ENCODE measurements around the gene SLITRK4.

Gene SLITRK4

GRCh38 chrX:143635915-143636314 lies at the start of gene SLITRK4:
Gene SLITRK4 (minus strand): TSS chrX:143636101. CDS start chrX:143631108, 4,993 bp downstream.
- no peak for DNase-seq (ENCODE audit: low read depth in 4 of 4, low spot score in 1 of 4)

GRCh38 chrX:143683486-143683885 lies 47.6 kb upstream of the SLITRK4 start:
- no peak for DNase-seq (ENCODE audit: low read depth in 4 of 4, low spot score in 1 of 4)

GRCh38 chrX:143674926-143675325 lies 39.0 kb upstream of the SLITRK4 start:
- DNase-seq (ENCODE audit: low read depth in 4 of 4, low spot score in 1 of 4), result no peak

GRCh38 chrX:143669395-143669794 lies 33.5 kb upstream of the SLITRK4 start:
- DNase-seq (ENCODE audit: low read depth in 4 of 4, low spot score in 1 of 4), result no peak

- DNase-seq (ENCODE audit: low read depth in 4 of 4, low spot score in 1 of 4), result no peak
These were observed 28.4 kb upstream of the SLITRK4 start for GRCh38 chrX:143664302-143664701.

GRCh38 chrX:143663755-143664154 lies 27.9 kb upstream of the SLITRK4 start:
- no peak for DNase-seq (ENCODE audit: low read depth in 4 of 4, low spot score in 1 of 4)

GRCh38 chrX:143661286-143661685 lies 25.4 kb upstream of the SLITRK4 start:
- no peak for DNase-seq (ENCODE audit: low read depth in 4 of 4, low spot score in 1 of 4)

GRCh38 chrX:143648705-143649104 lies 12.8 kb upstream of the SLITRK4 start:
- no peak for DNase-seq (ENCODE audit: low read depth in 4 of 4, low spot score in 1 of 4)

GRCh38 chrX:143642426-143642825 lies 6.5 kb upstream of the SLITRK4 start:
- DNase-seq (ENCODE audit: low read depth in 4 of 4, low spot score in 1 of 4), result no peak

GRCh38 chrX:143636831-143637230 lies 930 bp upstream of the SLITRK4 start:
- no peak for DNase-seq (ENCODE audit: low read depth in 4 of 4, low spot score in 1 of 4)

- no peak for DNase-seq (ENCODE audit: low read depth in 4 of 4, low spot score in 1 of 4)
These were observed 1.0 kb downstream of the SLITRK4 start for GRCh38 chrX:143634663-143635455.

GRCh38 chrX:143634309-143634662 lies 1.6 kb downstream of the SLITRK4 start:
- no peak for DNase-seq (ENCODE audit: low read depth in 4 of 4, low spot score in 1 of 4)

GRCh38 chrX:143633461-143634308 lies 2.2 kb downstream of the SLITRK4 start:
- DNase-seq (ENCODE audit: low read depth in 4 of 4, low spot score in 1 of 4), result no peak

GRCh38 chrX:143632625-143633410 lies 3.1 kb downstream of the SLITRK4 start:
- no peak for DNase-seq (ENCODE audit: low read depth in 4 of 4, low spot score in 1 of 4)

- no peak for DNase-seq (ENCODE audit: low read depth in 4 of 4, low spot score in 1 of 4)
These were observed 12.2 kb downstream of the SLITRK4 start for GRCh38 chrX:143623657-143624056.

GRCh38 chrX:143621276-143621675 lies 14.6 kb downstream of the SLITRK4 start:
- no peak for DNase-seq (ENCODE audit: low read depth in 4 of 4, low spot score in 1 of 4)

GRCh38 chrX:143615851-143616250 lies 20.1 kb downstream of the SLITRK4 start:
- DNase-seq (ENCODE audit: low read depth in 4 of 4, low spot score in 1 of 4), result no peak

GRCh38 chrX:143601809-143602208 lies 34.1 kb downstream of the SLITRK4 start:
- DNase-seq (ENCODE audit: low read depth in 4 of 4, low spot score in 1 of 4), result no peak

- no peak for DNase-seq (ENCODE audit: low read depth in 4 of 4, low spot score in 1 of 4)
These were observed 54.7 kb downstream of the SLITRK4 start for GRCh38 chrX:143581240-143581639.

GRCh38 chrX:143580266-143580665 lies 55.6 kb downstream of the SLITRK4 start:
- no peak for DNase-seq (ENCODE audit: low read depth in 4 of 4, low spot score in 1 of 4)
